Measurements from ENCODE around the gene TSLP. TPM values are rescaled to one million over a fixed set of nuclear protein-coding genes. Genes with fewer than 3 reads are reported as not detected.

Gene TSLP
- total RNA-seq (ENCODE audit: unreplicated experiment): 1.5 TPM
- long read RNA-seq: 0 reads

GRCh38 chr5:111071413-111071812 is at the start of gene TSLP:
Gene TSLP (plus strand): TSS chr5:111071713. CDS start chr5:111071891, 178 bp downstream.
- Mint-ChIP-seq H3K4me3 (ENCODE audit: unreplicated experiment) (peak within 1 kb of the TSS; percentile 97), H3K27ac (ENCODE audit: unreplicated experiment) (no peak within 1 kb of the TSS), H3K9me3 (ENCODE audit: unreplicated experiment) (no peaks in the 10 kb centered on the region), H3K36me3 (ENCODE audit: low read depth, unreplicated experiment) (no peaks in the 10 kb centered on the region), H3K4me1 (ENCODE audit: unreplicated experiment) (peaks cover 26% of the 10 kb centered on the region), H3K27me3 (ENCODE audit: unreplicated experiment) (peaks cover 10% of the 10 kb centered on the region)
- DNase-seq (ENCODE audit: low spot score): no peak
- TF ChIP-seq, protein P1, sequence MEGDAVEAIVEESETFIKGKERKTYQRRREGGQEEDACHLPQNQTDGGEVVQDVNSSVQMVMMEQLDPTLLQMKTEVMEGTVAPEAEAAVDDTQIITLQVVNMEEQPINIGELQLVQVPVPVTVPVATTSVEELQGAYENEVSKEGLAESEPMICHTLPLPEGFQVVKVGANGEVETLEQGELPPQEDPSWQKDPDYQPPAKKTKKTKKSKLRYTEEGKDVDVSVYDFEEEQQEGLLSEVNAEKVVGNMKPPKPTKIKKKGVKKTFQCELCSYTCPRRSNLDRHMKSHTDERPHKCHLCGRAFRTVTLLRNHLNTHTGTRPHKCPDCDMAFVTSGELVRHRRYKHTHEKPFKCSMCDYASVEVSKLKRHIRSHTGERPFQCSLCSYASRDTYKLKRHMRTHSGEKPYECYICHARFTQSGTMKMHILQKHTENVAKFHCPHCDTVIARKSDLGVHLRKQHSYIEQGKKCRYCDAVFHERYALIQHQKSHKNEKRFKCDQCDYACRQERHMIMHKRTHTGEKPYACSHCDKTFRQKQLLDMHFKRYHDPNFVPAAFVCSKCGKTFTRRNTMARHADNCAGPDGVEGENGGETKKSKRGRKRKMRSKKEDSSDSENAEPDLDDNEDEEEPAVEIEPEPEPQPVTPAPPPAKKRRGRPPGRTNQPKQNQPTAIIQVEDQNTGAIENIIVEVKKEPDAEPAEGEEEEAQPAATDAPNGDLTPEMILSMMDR (IDR thresholded peaks at IDR 0.05; ENCODE audit: unreplicated experiment): no peak

- no peak for DNase-seq (ENCODE audit: low spot score)
- Mint-ChIP-seq H3K27me3 (ENCODE audit: unreplicated experiment) (no peaks in the 10 kb centered on the region), H3K9me3 (ENCODE audit: unreplicated experiment) (no peaks in the 10 kb centered on the region), H3K4me3 (ENCODE audit: unreplicated experiment) (no peak overlapping the region), H3K27ac (ENCODE audit: unreplicated experiment) (no peak overlapping the region), H3K4me1 (ENCODE audit: unreplicated experiment) (no peaks in the 10 kb centered on the region), H3K36me3 (ENCODE audit: low read depth, unreplicated experiment) (no peaks in the 10 kb centered on the region)
- TF ChIP-seq, protein P1 (IDR thresholded peaks at IDR 0.05; ENCODE audit: unreplicated experiment): no peak
These were observed 49.2 kb upstream of the TSLP start for GRCh38 chr5:111022301-111022700.

- H3K36me3 Mint-ChIP-seq (ENCODE audit: low read depth, unreplicated experiment): peaks cover 3% of the 10 kb centered on the region
- no peaks in the 10 kb centered on the region for H3K4me1 Mint-ChIP-seq (ENCODE audit: unreplicated experiment)
- no peak for DNase-seq (ENCODE audit: low spot score)
- H3K27ac Mint-ChIP-seq (ENCODE audit: unreplicated experiment): no peak overlapping the region
- H3K9me3 Mint-ChIP-seq (ENCODE audit: unreplicated experiment): no peaks in the 10 kb centered on the region
- no peaks in the 10 kb centered on the region for H3K27me3 Mint-ChIP-seq (ENCODE audit: unreplicated experiment)
- TF ChIP-seq, protein P1 (IDR thresholded peaks at IDR 0.05; ENCODE audit: unreplicated experiment): no peak
- no peak overlapping the region for H3K4me3 Mint-ChIP-seq (ENCODE audit: unreplicated experiment)
These were observed 42.6 kb upstream of the TSLP start for GRCh38 chr5:111028865-111029264.

DNA sequence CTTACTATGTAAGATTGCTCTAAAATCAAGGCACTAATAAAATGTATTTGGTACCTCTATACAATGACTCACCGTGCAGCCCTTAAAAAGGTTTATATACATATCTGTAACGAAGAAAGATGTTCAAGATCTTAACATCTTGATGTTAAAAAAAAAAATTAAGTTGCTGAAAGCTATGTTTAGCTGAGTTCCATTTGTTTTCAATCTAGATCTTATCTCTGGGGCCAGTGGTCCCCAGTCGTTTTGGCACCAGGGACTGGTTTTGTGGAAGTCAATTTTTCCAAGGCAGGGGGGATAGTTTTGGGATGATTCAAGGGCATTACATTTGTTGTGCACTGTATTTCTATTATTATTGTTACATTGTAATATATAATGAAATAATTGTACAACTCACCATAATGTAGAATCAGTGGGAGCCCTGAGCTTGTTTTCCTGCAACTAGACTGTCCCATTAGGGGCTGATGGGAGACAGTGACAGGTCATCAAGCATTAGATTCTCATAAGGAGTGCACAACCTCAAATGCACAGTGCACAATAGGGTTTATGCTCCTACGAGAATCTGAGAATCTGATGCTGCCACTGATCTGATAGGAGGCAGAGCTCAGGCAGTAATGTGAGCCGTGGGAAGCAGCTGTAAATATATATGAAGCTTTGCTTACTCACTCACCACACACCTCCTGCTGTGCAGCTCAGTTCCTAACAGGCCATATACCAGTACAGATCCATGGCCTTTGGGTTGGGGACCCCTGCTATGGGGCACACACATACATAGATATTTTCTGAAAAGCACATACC is 27.6 kb upstream of the TSLP start:
- no peak for DNase-seq (ENCODE audit: low spot score)
- TF ChIP-seq, protein P1 (IDR thresholded peaks at IDR 0.05; ENCODE audit: unreplicated experiment): no peak
- Mint-ChIP-seq H3K27me3 (ENCODE audit: unreplicated experiment) (no peaks in the 10 kb centered on the region), H3K9me3 (ENCODE audit: unreplicated experiment) (no peaks in the 10 kb centered on the region), H3K27ac (ENCODE audit: unreplicated experiment) (no peak overlapping the region), H3K4me3 (ENCODE audit: unreplicated experiment) (no peak overlapping the region), H3K36me3 (ENCODE audit: low read depth, unreplicated experiment) (no peaks in the 10 kb centered on the region), H3K4me1 (ENCODE audit: unreplicated experiment) (peaks cover 4% of the 10 kb centered on the region)

- Mint-ChIP-seq H3K4me3 (ENCODE audit: unreplicated experiment) (no peak overlapping the region), H3K27ac (ENCODE audit: unreplicated experiment) (no peak overlapping the region), H3K4me1 (ENCODE audit: unreplicated experiment) (no peaks in the 10 kb centered on the region), H3K27me3 (ENCODE audit: unreplicated experiment) (peaks cover 2% of the 10 kb centered on the region), H3K36me3 (ENCODE audit: low read depth, unreplicated experiment) (no peaks in the 10 kb centered on the region), H3K9me3 (ENCODE audit: unreplicated experiment) (no peaks in the 10 kb centered on the region)
- no peak for DNase-seq (ENCODE audit: low spot score)
- TF ChIP-seq, protein P1 (IDR thresholded peaks at IDR 0.05; ENCODE audit: unreplicated experiment): no peak
These were observed 13.4 kb upstream of the TSLP start for GRCh38 chr5:111058064-111058463.
